Ascending aorta (tissue), 2 donors: Measurements from ENCODE around the gene ZNF865. TPM values are rescaled to one million over a fixed set of nuclear protein-coding genes. Genes with fewer than 3 reads are reported as not detected.
"Not testable (repeated sequence)": the region's sequence is repeated elsewhere in the genome, so short reads cannot be mapped to it uniquely, and the experiment has no call there.

Experiments
- DNase-seq, 2 donors: peaks; one replicate each; pipeline ENCODE4 v3.0.0-alpha.2; 2019; ENCODE audit warnings: low spot score in 2 of 2
- H3K27ac ChIP-seq, 2 donors: fragments of 200-600 bp; sonication (generic); one replicate each; pipeline ENCODE4 v1.5.1; 2016 to 2017; ENCODE audit warnings: mild to moderate bottlenecking in 1 of 2
- H3K27me3 ChIP-seq: fragments of 200-600 bp; sonication (generic); one replicate; pipeline ENCODE4 v1.5.1; 2017
- H3K36me3 ChIP-seq, 2 donors: fragments of 200-600 bp; sonication (generic); one replicate each; pipeline ENCODE4 v1.5.1; 2016
- H3K4me1 ChIP-seq, 2 donors: fragments of 200-600 bp; sonication (generic); one replicate each; pipeline ENCODE4 v1.5.1; 2016 to 2017; ENCODE audit warnings: mild to moderate bottlenecking in 1 of 2
- H3K4me3 ChIP-seq, 2 donors: fragments of 200-600 bp; sonication (generic); one replicate each; pipeline ENCODE4 v1.5.1; 2016 to 2017; ENCODE audit warnings: mild to moderate bottlenecking in 1 of 2
- H3K9me3 ChIP-seq, 2 donors: fragments of 200-600 bp; sonication (generic); one replicate each; pipeline ENCODE4 v1.5.1; 2016
- CTCF ChIP-seq, 3 experiments: fragments of 200-600 bp in 2 of 3; fragments of 450-650 bp in 1 of 3; sonication (generic) in 2 of 3; IDR thresholded peaks; one replicate each; pipeline ENCODE4 v1.5.1; 2016 to 2019; ENCODE audit warnings: antibody characterized with exemption in 3 of 3, mild to moderate bottlenecking in 1 of 3, moderate library complexity in 1 of 3
- intact Hi-C: fragments of 100-400 bp; cut with DNase I; formaldehyde crosslinking; loops from one replicate; pipeline ENCODE4 v1.15.1; 2023
- total RNA-seq: library from RNA; depleted of rRNA; stranded (reverse); fragments of >200 nt; gene quantifications from one replicate; pipeline ENCODE4 v1.1.0, GENCODE V29; 2016

The ZNF865 gene
- total RNA-seq: 22.0 TPM

GRCh38 chr19:55605637-55606470 lies at the start of gene ZNF865:
Gene ZNF865 (plus strand): TSS chr19:55605647. CDS start chr19:55613619, 7,972 bp downstream.
- Histone ChIP-seq H3K9me3 (no peaks in the 10 kb centered on the region), H3K4me3 (peak within 1 kb of the TSS; percentile 91 to 93), H3K27ac (peak within 1 kb of the TSS; percentile 92 to 98), H3K27me3 (no peaks in the 10 kb centered on the region), H3K36me3 (peaks cover 0 to 17% of the 10 kb centered on the region in 2 donors), H3K4me1 (peaks cover 3 to 13% of the 10 kb centered on the region in 2 donors)
- DNase-seq: peak in 1 of 2 donors; percentile 85
- TF ChIP-seq CTCF (IDR thresholded peaks at IDR 0.05): peak; percentile 69 to 72 (median 70)
- intact Hi-C loops: loop anchor here (1.0 to 10.0 kb wide), 3 partner anchors 18 to 321 kb away; partner anchors contain the start of genes BRSK1, HSPBP1 and ZNF784

GRCh38 chr19:55559684-55560083 lies 45.8 kb upstream of the ZNF865 start:
- TF ChIP-seq CTCF (IDR thresholded peaks at IDR 0.05): no peak
- no peak for DNase-seq
- H3K4me3 ChIP-seq: no peak overlapping the region
- no peaks in the 10 kb centered on the region for H3K27me3 ChIP-seq
- no peak overlapping the region for H3K27ac ChIP-seq
- H3K9me3 ChIP-seq: no peaks in the 10 kb centered on the region
- H3K36me3 ChIP-seq: no peaks in the 10 kb centered on the region
- no peaks in the 10 kb centered on the region for H3K4me1 ChIP-seq
- intact Hi-C loops: no loop called here

- Histone ChIP-seq H3K4me3 (no peak overlapping the region), H3K27ac (no peak overlapping the region), H3K27me3 (no peaks in the 10 kb centered on the region), H3K4me1 (no peaks in the 10 kb centered on the region), H3K36me3 (no peaks in the 10 kb centered on the region), H3K9me3 (no peaks in the 10 kb centered on the region)
- intact Hi-C loops: no loop called here
- DNase-seq: no peak
- no peak for TF ChIP-seq CTCF (IDR thresholded peaks at IDR 0.05)
These were observed 42.2 kb upstream of the ZNF865 start for GRCh38 chr19:55563261-55563690.

- DNase-seq: no peak
- Histone ChIP-seq H3K27me3 (no peaks in the 10 kb centered on the region), H3K36me3 (no peaks in the 10 kb centered on the region), H3K4me1 (no peaks in the 10 kb centered on the region), H3K9me3 (no peaks in the 10 kb centered on the region), H3K27ac (no peak overlapping the region), H3K4me3 (no peak overlapping the region)
- intact Hi-C loops: no loop called here
- no peak for TF ChIP-seq CTCF (IDR thresholded peaks at IDR 0.05)
These were observed 38.6 kb upstream of the ZNF865 start for GRCh38 chr19:55566823-55567222.

- Histone ChIP-seq H3K9me3 (no peaks in the 10 kb centered on the region), H3K4me1 (no peaks in the 10 kb centered on the region), H3K27ac (no peak overlapping the region), H3K4me3 (no peak overlapping the region), H3K27me3 (no peaks in the 10 kb centered on the region), H3K36me3 (no peaks in the 10 kb centered on the region)
- intact Hi-C loops: no loop called here
- TF ChIP-seq CTCF (IDR thresholded peaks at IDR 0.05): no peak
- DNase-seq: no peak
These were observed 37.6 kb upstream of the ZNF865 start for GRCh38 chr19:55567708-55568328.

GRCh38 chr19:55569477-55569876 lies 36.0 kb upstream of the ZNF865 start:
- H3K27me3 ChIP-seq, H3K9me3 ChIP-seq, H3K27ac ChIP-seq, intact Hi-C loops, H3K4me1 ChIP-seq, H3K36me3 ChIP-seq, DNase-seq, H3K4me3 ChIP-seq: not testable (repeated sequence)

- H3K27me3 ChIP-seq, H3K27ac ChIP-seq, H3K4me3 ChIP-seq, H3K9me3 ChIP-seq, intact Hi-C loops, H3K4me1 ChIP-seq, DNase-seq: not testable (repeated sequence)
- H3K36me3 ChIP-seq: peaks cover 13 to 19% of the 10 kb centered on the region in 2 donors
These were observed 31.5 kb upstream of the ZNF865 start for GRCh38 chr19:55573929-55574328.
